T-helper 2 cell treated with Interferon-gamma antibody and Interleukin-4, amounts not matched to agents 100 ng/mL and 5 ng/mL, for 36 hours (primary cell): Measurements from ENCODE around the gene EXOC4. TPM values are rescaled to one million over a fixed set of nuclear protein-coding genes. Genes with fewer than 3 reads are reported as not detected.

Experiments used
- intact Hi-C: fragments of 100-400 bp; cut with micrococcal nuclease; formaldehyde crosslinking; loops from one replicate; pipeline ENCODE4 v1.15.1; 2023
- total RNA-seq: library from RNA; stranded (reverse); gene quantifications from 2 replicates; pipeline ENCODE4 v1.2.3, GENCODE V29; 2022

EXOC4 gene
- total RNA-seq, 1 donor from 2014 or later = 74.2 TPM

- intact Hi-C loops = no loop called here
Observed at GRCh38 chr7:133419041-133419440, 166.2 kb downstream of the EXOC4 start.

DNA sequence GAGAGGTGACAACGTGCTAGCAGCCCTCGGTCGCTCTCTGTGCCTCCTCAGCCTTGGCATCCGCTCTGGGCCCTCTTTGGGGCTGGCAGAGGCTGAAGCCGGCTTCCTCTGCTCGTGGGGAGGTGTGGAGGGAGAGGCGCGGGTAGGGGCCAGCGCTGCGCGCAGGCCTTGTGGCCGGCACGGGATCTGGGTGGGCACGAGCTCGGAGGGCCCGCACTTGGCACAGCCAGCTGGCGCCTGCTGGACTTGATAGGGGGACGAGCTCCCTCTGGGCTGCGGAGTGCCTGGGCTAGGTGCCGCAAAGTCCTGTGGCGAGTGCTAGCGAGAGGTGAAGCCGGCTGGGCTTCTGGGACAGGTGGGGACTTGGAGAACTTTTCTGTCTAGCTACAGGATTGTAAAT is 170.7 kb downstream of the EXOC4 start:
- intact Hi-C loops = no loop called here

- intact Hi-C loops = no loop called here
Observed at GRCh38 chr7:133428326-133428725, 175.4 kb downstream of the EXOC4 start.

- intact Hi-C loops = no loop called here
Observed at GRCh38 chr7:133428876-133429275, 176.0 kb downstream of the EXOC4 start.

- intact Hi-C loops = no loop called here
Observed at GRCh38 chr7:133429371-133429770, 176.5 kb downstream of the EXOC4 start.

GRCh38 chr7:133431134-133431724 is 178.4 kb downstream of the EXOC4 start:
- intact Hi-C loops = loop anchor here (5.0 kb wide), 1 partner anchor 849 kb away; no protein-coding TSS in a partner anchor

DNA sequence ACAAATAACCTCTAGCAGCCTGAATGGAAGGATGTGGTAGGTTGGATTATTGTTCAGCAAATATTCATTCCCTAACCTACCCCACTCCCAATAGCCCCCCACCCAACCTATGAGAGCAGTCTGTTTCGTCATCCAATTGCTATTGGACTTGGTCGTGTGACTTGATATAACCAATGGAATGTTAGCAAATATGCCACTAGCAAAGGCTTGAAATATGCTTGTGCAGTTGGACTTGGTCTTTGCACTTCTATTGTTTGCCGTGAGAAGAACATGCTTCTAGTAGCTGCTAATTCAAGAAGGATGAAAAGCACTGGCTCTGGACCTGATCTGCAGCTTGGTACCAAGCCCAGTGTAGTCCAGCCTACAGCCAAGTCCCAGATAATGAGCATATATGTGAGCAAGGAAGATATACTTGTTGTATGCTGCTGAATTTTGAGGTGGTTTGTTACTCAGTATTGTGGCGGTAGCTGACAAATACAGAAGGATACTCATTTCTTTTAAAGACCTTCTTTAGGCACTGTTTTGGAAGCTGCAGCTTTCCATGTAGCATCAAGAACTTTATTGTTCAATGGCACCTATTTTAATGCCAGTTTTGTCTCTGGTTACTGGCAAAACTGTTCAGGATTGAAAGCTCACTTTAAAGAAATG is 180.4 kb downstream of the EXOC4 start:
- intact Hi-C loops = loop anchor here (5.0 kb wide), 1 partner anchor 851 kb away; no protein-coding TSS in a partner anchor

DNA sequence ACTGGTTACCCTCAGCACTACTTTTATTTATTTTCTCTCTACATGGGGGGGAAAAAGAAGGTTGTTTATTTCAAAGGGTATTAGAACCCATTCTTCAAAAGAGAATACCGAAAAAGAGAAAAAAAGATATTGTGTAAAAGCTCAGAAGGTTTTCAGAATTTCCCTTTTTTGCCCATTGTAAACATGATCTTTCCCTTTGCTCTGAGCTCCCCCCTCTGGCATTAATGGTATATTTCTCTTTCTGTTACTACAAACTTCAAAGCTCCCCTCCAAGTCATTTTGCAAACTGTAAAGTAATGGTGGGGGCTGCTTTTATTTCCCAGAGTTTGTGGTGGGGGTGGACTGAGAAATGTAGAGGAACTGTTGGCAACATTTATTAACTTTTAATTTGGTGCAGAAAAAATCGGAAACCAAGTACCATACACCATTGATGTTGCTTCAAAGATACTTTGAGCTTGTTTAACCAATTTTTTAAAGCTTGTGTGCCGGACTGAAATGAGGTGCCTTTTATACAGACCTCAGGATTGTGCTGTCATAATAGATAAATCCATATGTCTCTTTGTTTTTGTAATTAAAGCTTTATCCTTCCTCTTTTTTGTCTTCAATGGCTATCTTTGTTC is 181.5 kb downstream of the EXOC4 start:
- intact Hi-C loops = loop anchor here (5.0 kb wide), 1 partner anchor 852 kb away; no protein-coding TSS in a partner anchor

- intact Hi-C loops = no loop called here
Observed at GRCh38 chr7:133436014-133436428, 183.1 kb downstream of the EXOC4 start.

DNA sequence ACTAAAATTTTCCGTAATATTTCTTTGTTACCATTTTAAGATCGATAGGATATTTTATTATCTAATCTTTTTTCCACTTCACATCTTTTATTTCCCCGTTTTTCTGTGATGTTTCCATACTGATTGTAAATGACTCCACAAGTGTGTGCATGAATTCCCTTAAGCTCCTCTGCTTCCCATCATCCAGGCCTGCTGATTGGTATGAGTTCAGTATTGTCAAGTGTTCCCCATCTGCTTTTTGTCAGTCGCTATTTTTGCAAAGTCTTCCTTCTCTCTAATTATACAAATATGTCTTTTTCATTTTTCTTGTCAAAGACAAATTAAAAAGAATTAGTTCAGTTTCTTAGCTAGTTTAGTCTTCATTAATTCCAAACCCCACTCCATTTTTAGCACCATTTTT is 184.7 kb downstream of the EXOC4 start:
- intact Hi-C loops = no loop called here

- intact Hi-C loops = no loop called here
Observed at GRCh38 chr7:133442818-133443217, 189.9 kb downstream of the EXOC4 start.

DNA sequence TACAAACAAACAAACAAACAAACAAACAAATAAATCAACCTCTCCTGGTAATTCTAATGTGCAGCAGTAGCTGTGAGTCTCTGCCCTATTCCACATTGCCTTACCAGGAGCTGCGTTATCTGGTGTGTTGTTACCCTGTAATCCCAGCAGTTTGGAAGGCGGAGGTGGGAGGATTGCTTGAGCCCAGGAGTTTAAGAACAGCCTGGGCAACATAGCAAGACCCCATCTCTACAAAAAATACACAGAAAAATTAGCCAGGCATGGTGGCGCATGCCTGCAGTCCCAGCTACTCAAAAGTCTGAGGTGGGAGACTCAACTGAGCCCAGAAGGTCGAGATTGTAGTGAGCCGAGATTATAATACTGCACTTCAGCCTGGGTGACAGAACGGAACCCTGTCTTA is 192.7 kb downstream of the EXOC4 start:
- intact Hi-C loops = no loop called here

GRCh38 chr7:133448012-133448411 is 195.1 kb downstream of the EXOC4 start:
- intact Hi-C loops = no loop called here

DNA sequence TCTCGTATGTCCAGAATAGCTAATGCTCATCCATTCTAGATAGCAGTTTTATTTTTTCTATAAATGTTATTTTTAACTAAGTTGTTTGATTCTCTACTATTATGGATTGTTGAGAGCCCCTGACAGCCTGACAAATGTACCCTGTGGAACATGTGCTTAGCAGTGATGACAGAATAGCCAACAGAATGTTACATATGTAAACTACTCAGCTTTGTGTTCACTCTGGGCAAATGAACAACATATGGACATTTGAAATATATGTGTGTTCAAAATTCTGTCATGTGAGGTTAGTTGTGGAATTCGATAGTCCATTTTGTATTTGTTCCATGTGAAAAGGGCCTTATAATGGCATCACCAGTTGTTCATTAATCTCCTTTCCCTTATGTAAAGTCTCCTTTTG is 199.7 kb downstream of the EXOC4 start:
- intact Hi-C loops = no loop called here

GRCh38 chr7:133458688-133459087 is 205.8 kb downstream of the EXOC4 start:
- intact Hi-C loops = no loop called here

DNA sequence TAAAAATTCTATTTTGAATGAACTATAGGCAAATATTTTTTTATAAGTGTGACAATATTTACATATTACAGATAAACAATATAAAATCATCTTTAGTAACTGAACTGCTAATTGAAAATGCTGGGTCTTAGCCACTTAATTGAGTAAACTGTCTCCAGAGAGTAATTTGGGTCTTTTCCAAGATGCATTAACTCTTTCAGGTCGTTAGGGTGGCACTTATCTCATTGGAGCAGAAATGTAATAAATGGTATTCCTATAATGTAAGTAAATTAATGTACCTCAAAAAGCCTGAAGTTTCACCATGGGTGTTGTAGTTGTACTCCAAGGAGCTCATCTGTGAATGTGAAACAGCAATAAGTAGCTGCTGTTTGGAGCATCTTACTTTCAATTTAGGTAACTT is 208.5 kb downstream of the EXOC4 start:
- intact Hi-C loops = no loop called here

DNA sequence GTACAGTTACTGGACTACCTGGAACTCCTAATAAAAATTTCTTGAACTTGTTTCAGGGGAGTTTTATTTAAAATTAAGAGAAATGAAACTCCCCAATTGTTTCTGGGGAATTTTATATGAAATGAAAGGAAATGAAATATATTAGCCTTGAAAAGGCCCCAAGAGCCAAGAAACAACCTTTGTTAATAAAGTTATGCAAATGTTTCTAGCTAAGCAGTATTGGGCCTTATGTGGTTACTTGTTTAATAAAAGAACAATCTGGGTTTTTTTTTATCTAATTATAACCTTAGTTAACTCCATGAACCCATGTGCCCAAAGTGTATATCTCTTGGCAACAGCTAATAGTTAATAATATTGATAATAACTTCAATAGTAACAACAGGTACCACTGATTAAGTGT is 222.8 kb downstream of the EXOC4 start:
- intact Hi-C loops = no loop called here

DNA sequence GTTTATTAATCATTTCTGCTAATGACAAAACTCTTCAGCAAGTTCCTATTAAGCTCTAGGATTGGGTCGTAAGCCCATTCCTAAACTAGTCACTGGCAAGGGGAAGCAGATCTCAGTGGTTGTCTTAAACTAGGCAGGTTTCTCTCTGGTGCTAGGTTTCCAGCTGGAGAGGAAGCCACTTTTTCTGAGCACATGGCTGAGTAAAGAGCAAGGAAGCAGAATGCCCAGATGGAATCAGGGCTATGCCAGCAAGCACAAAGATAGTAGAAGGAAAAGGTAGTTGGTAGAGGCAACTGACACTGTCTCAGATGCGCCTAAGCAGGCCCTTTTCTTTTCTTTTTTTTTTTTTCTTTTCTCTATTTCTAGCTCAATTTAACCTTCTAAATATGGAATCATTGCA is 224.9 kb downstream of the EXOC4 start:
- intact Hi-C loops = no loop called here

GRCh38 chr7:133478591-133479135 is 225.8 kb downstream of the EXOC4 start:
- intact Hi-C loops = no loop called here

DNA sequence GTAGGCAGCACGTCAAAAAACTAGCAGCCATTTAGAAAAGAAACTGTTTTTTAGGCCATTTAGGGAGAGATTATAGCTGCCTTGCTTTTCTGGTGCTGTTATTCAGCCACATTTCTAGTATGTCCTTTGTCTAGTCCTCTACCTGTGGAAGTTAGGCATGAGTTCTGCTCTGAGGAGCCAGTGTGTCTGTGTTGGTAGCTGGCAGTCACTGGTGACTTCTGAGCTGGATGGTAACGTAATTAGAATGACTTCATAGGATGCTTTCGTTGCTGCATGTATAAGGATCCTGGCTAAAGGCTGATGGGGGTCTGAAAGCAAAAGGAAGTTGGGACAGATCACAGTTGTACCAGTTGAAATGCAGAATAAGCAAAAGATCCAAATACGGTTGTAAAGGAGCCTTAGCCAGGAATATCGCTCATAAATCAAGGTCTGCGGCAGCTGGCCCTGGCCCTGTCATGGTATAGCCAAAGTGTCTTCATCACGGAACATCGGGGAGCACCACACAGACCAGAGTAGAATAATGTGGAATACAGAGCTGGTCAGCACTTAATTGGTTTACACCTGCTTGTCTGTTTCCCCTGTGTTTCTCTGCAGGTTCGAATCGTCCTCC is 226.7 kb downstream of the EXOC4 start:
- intact Hi-C loops = loop anchor here (5.0 kb wide), 2 partner anchors 227 to 397 kb away; partner anchors contain the start of genes CHCHD3 and EXOC4

GRCh38 chr7:133480868-133481267 is 228.0 kb downstream of the EXOC4 start:
- intact Hi-C loops = loop anchor here (5.0 kb wide), 2 partner anchors 229 to 399 kb away; partner anchors contain the start of genes CHCHD3 and EXOC4

DNA sequence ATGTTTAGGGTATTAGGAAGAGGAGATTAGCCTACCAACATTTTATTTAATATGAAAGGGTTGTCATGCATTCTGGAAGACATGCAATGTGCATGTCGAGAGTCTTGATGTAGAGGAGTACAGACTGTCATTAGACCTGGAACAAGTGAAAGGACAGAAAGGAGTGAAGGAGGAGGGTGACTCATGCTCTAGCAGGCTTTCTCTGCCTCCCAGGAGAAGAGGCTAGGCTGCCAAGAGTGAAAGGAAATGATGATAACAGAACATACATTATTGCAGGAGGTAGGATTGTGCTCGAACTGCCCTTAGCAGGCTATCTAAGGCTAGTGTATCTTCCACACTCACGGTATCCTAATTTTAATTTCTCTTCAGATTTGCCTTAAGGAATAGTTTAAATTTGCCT is 228.8 kb downstream of the EXOC4 start:
- intact Hi-C loops = loop anchor here (5.0 kb wide), 2 partner anchors 229 to 399 kb away; partner anchors contain the start of genes CHCHD3 and EXOC4
